A549 (cell line): ENCODE measurements around the gene ADM2. TPM values are rescaled to one million over a fixed set of nuclear protein-coding genes. Genes with fewer than 3 reads are reported as not detected.

Source experiments
- ATAC-seq, 2 experiments: fragments of 200-7000 bp in 1 of 2; fragments of >200 bp in 1 of 2; cut with Nextera tagmentation in 1 of 2; cut with Tn5 transposase in 1 of 2; 3 replicates each; pipeline versions ENCODE4 v1.8.0 to v1.9.1; 2018 to 2020; ENCODE audit warnings: mild to moderate bottlenecking in 1 of 2, moderate library complexity in 1 of 2
- CTCF ChIA-PET: fragments of 300-600 bp; sonication (Branson Sonifier 250); formaldehyde crosslinking; extraction: SDS; loops from one replicate; lab custom pipeline; 2021; ENCODE audit warnings: antibody characterized with exemption, inconsistent platforms; lab: Yijun Ruan, JAX
- POLR2A ChIA-PET: fragments of 350-600 bp; formaldehyde crosslinking; extraction: SDS; loops from one replicate; lab custom pipeline; 2021; ENCODE audit warnings: antibody characterized with exemption, inconsistent platforms; lab: Yijun Ruan, JAX
- DNase-seq, 2 experiments: peaks; one replicate each; pipeline versions ENCODE4 v3.0.0 to v3.0.0-alpha.2; 2011 to 2016; ENCODE audit warnings: low read depth in 1 of 2, low spot score in 1 of 2
- FAIRE-seq: peaks from 2 replicates; lab custom pipeline; 2011; peaks lifted over from hg19 to GRCh38; lab: Jason Lieb, UNC
- H3K27ac ChIP-seq, 2 experiments: fragments of >200 bp; sonication (Bioruptor Twin); formaldehyde crosslinking; 3 replicates each; pipeline ENCODE4 v1.5.1; 2016 to 2017
- H3K4me1 ChIP-seq: fragments of >200 bp; sonication (Bioruptor Twin); formaldehyde crosslinking; 3 replicates; pipeline ENCODE4 v1.6.1; 2016
- H3K4me2 ChIP-seq: fragments of >200 bp; sonication (Bioruptor Twin); formaldehyde crosslinking; 3 replicates; pipeline ENCODE4 v1.6.1; 2016
- H3K4me3 ChIP-seq: fragments of >200 bp; sonication (Bioruptor Twin); formaldehyde crosslinking; 3 replicates; pipeline ENCODE4 v1.5.1; 2016
- H3K9me3 ChIP-seq: fragments of >200 bp; sonication (Bioruptor Twin); formaldehyde crosslinking; 3 replicates; pipeline ENCODE4 v1.6.1; 2016
- CTCF ChIP-seq: fragments of >200 bp; sonication (Bioruptor Twin); formaldehyde crosslinking; IDR thresholded peaks from 3 replicates; pipeline ENCODE4 v1.5.1; 2016
- E2F6 ChIP-seq: IDR thresholded peaks from 2 replicates; pipeline ENCODE4 v1.6.1; 2012; ENCODE audit warnings: low read depth, borderline replicate concordance
- EHF ChIP-seq: fragments of 250-450 bp; sonication (Bioruptor Pico); IDR thresholded peaks from 2 replicates; pipeline ENCODE4 v1.5.0; 2020; ENCODE audit warnings: mild to moderate bottlenecking
- ELK1 ChIP-seq: fragments of 150-350 bp; IDR thresholded peaks from 2 replicates; pipeline ENCODE4 v1.6.1; 2014; ENCODE audit warnings: low read depth, mild to moderate bottlenecking, low read length
- EP300 ChIP-seq, 2 experiments: fragments of >200 bp; sonication (Bioruptor Twin); formaldehyde crosslinking; IDR thresholded peaks; 2 replicates in 1 of 2; 3 replicates in 1 of 2; pipeline ENCODE4 v1.6.1; 2016 to 2017
- FOXS1 ChIP-seq: fragments of 250-450 bp; sonication (Bioruptor Pico); IDR thresholded peaks from 2 replicates; pipeline ENCODE4 v1.5.0; 2020; ENCODE audit warnings: mild to moderate bottlenecking, moderate library complexity
- HDAC2 ChIP-seq: fragments of 200-600 bp; sonication (generic); IDR thresholded peaks from 2 replicates; pipeline ENCODE4 v1.6.1; 2016
- HOXB5 ChIP-seq: fragments of 250-450 bp; sonication (Bioruptor Pico); IDR thresholded peaks from 2 replicates; pipeline ENCODE4 v1.5.0; 2020; ENCODE audit warnings: mild to moderate bottlenecking, moderate library complexity
- JUN ChIP-seq, 2 experiments: fragments of >200 bp; sonication (Bioruptor Twin); formaldehyde crosslinking; IDR thresholded peaks; 2 replicates in 1 of 2; 3 replicates in 1 of 2; pipeline ENCODE4 v1.6.1; 2016 to 2017
- KDM5A ChIP-seq: fragments of 200-600 bp; sonication (generic); IDR thresholded peaks from 2 replicates; pipeline ENCODE4 v1.6.1; 2016; ENCODE audit warnings: antibody characterized with exemption, mild to moderate bottlenecking
- MAX ChIP-seq: IDR thresholded peaks from 2 replicates; pipeline ENCODE4 v1.6.1; 2012
- MAZ ChIP-seq: fragments of 150-350 bp; IDR thresholded peaks from 2 replicates; pipeline ENCODE4 v1.6.1; 2014; ENCODE audit warnings: antibody characterized with exemption, low read depth, low read length, borderline replicate concordance
- NFE2L2 ChIP-seq: fragments of 150-350 bp; conservative IDR thresholded peaks from 2 replicates; pipeline ENCODE4 v1.6.1; 2014; ENCODE audit warnings: low read length
- NR3C1 ChIP-seq: fragments of >200 bp; sonication (Bioruptor Twin); formaldehyde crosslinking; IDR thresholded peaks from 3 replicates; pipeline ENCODE4 v1.6.1; 2017
- PBX3 ChIP-seq: IDR thresholded peaks from 2 replicates; pipeline ENCODE4 v1.6.1; 2012
- PHF8 ChIP-seq: fragments of 200-600 bp; sonication (generic); IDR thresholded peaks from 2 replicates; pipeline ENCODE4 v1.6.1; 2016; ENCODE audit warnings: low read depth, mild to moderate bottlenecking, antibody characterized with exemption, moderate library complexity, borderline replicate concordance
- POLR2A ChIP-seq: IDR thresholded peaks from 2 replicates; pipeline ENCODE4 v1.6.1; 2012; ENCODE audit warnings: mild to moderate bottlenecking, low read length
- RARB ChIP-seq: fragments of 250-450 bp; sonication (Bioruptor Pico); IDR thresholded peaks from 2 replicates; pipeline ENCODE4 v1.8.0; 2021; ENCODE audit warnings: mild to moderate bottlenecking, moderate library complexity
- RCOR1 ChIP-seq: fragments of 150-350 bp; IDR thresholded peaks from 2 replicates; pipeline ENCODE4 v1.6.1; 2014; ENCODE audit warnings: antibody characterized with exemption, low read length, low read depth
- REST ChIP-seq: fragments of 200-600 bp; sonication (generic); IDR thresholded peaks from 2 replicates; pipeline ENCODE4 v1.6.1; 2016; ENCODE audit warnings: antibody characterized with exemption, mild to moderate bottlenecking, moderate library complexity
- RFX5 ChIP-seq: fragments of 450-650 bp; IDR thresholded peaks from 2 replicates; pipeline ENCODE4 v1.7.1; 2014; ENCODE audit warnings: antibody characterized with exemption, mild to moderate bottlenecking, moderate library complexity
- SREBF2 ChIP-seq: fragments of 450-650 bp; IDR thresholded peaks from 2 replicates; pipeline ENCODE4 v1.6.1; 2014; ENCODE audit warnings: mild to moderate bottlenecking, moderate library complexity
- USF2 ChIP-seq: fragments of 450-650 bp; IDR thresholded peaks from 2 replicates; pipeline ENCODE4 v1.6.1; 2014; ENCODE audit warnings: antibody characterized with exemption
- WGBS: methylation state at CpG from one replicate; pipeline ENCODE4 v1.1.6; 2017; ENCODE audit errors: missing lambda C conversion rate; 5-methylcytosine and 5-hydroxymethylcytosine counted together
- polyA plus RNA-seq, 4 experiments: library from polyadenylated mRNA; depleted of rRNA in 3 of 4; stranded (reverse); fragments of >200 nt; fragmentation: RNase III in 1 of 4; extraction: RNeasy Plus Mini Kit Qiagen cat#74134 plus additional on column Dnase treatment in 1 of 4; gene quantifications; 2 replicates in 3 of 4; 3 replicates in 1 of 4; pipeline ENCODE4 v1.2.3, GENCODE V29; 2011 to 2017

ADM2 gene
- polyA plus RNA-seq, 2 of the 4 experiments (the other 2 are of a cell fraction), result 0.50 to 1.1 TPM

GRCh38 chr22:50507991-50508884 is 26.9 kb downstream of the ADM2 start, which contains the start of gene NCAPH2:
Gene NCAPH2 (plus strand): TSS chr22:50508224. CDS start chr22:50508338, 114 bp downstream.
- ChIA-PET POLR2A (interaction anchor here (0.6 to 2.3 kb wide), 9 partner anchors 10 to 73 kb away, joined by 3 to 36 read pairs (median 3); partner anchors contain the start of genes KLHDC7B, SCO2, SYCE3 and TYMP), CTCF (interaction anchor here (0.7 to 3.5 kb wide), 6 partner anchors 10 to 203 kb away, joined by 3 to 26 read pairs (median 4); partner anchors contain the start of genes SCO2 and SYCE3)
- WGBS, result under 1% methylated on average over 22 of the region's 76 CpGs
- Histone ChIP-seq H3K9me3 (no peaks in the 10 kb centered on the region), H3K27ac (peak within 1 kb of the TSS; percentile 95 to 97), H3K4me1 (peaks cover 15% of the 10 kb centered on the region), H3K4me3 (peak within 1 kb of the TSS; percentile 94), H3K4me2 (peak within 1 kb of the TSS; percentile 95)
- peak; percentile 71 to 74 for ATAC-seq
- DNase-seq, result peak; percentile 85 to 94
- TF ChIP-seq EHF (CRISPR knock-in tag) (no peak), NFE2L2 (no peak), NR3C1 (no peak), PBX3 (0 out of 2 replicates have a peak, but pooled peaks have one; percentile 39), JUN (IDR thresholded peaks at IDR 0.05) (peak in 1 of 2 experiments; percentile 60; a peak in 2 of 5 replicates), REST (no peak), ELK1 (no peak), CTCF (no peak), FOXS1 (CRISPR knock-in tag) (no peak), RCOR1 (no peak), RFX5 (no peak), E2F6 (0 out of 2 replicates have a peak, but pooled peaks have one; percentile 38), MAX (0 out of 2 replicates have a peak, but pooled peaks have one; percentile 36), POLR2A (peak; percentile 61), KDM5A (peak; percentile 96), USF2 (no peak), MAZ (no peak), HOXB5 (CRISPR knock-in tag) (peak; percentile 44; the same call in 1 of the 2 replicates), EP300 (IDR thresholded peaks at IDR 0.05) (no peak), SREBF2 (no peak), RARB (CRISPR knock-in tag) (no peak), HDAC2 (no peak), PHF8 (peak; percentile 43; the same call in 1 of the 2 replicates)
- TF ChIP-seq, all 56 proteins: peak for 8
- no peak for FAIRE-seq
